ENCODE data around the gene RBM10. TPM values are rescaled to one million over a fixed set of nuclear protein-coding genes. Genes with fewer than 3 reads are reported as not detected.

RBM10 gene
- total RNA-seq, 1 experiment from 2014 or later: 55.8 TPM

DNA sequence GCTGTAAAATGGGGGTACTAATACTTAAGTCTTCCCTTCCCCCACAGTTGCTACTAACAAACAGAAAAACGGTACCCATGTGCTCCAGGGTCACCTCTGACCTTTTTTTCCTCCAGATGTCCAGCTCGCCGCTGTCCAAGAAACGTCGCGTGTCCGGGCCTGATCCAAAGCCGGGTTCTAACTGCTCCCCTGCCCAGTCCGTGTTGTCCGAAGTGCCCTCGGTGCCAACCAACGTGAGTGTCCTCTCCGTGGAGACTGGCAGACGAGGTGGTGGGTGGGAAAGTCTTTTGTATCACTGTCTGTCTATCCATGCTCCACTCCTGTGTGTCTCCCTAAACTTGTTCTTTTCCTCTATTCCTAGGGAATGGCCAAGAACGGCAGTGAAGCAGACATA, 53.7 kb downstream of the RBM10 start:
- H3K4me1 Mint-ChIP-seq: peaks cover 42 to 48% of the 10 kb centered on the region in 2 experiments

More for the DNA sequence above, 53.7 kb downstream of the RBM10 start:
- no peaks in the 10 kb centered on the region for H3K9me3 ChIP-seq (ENCODE audit: control insufficient read depth, low read depth, low read length)
- H2BK12ac ChIP-seq (ENCODE audit: insufficient read length, low read depth, low read length): no peak overlapping the region
- no peak overlapping the region for H3K9ac ChIP-seq (ENCODE audit: extremely low read depth, insufficient read length, low read length)
- no peak overlapping the region for H2BK5ac ChIP-seq (ENCODE audit: insufficient read length, low read length)
- peaks cover 89 to 94% (median 92%) of the 10 kb centered on the region in 3 experiments for H3K36me3 Mint-ChIP-seq (ENCODE audit: insufficient read depth in 1 of 3, low read depth in 3 of 3)
- no peak overlapping the region for H2BK15ac ChIP-seq (ENCODE audit: low read depth, low read length)
- H3K4ac ChIP-seq (ENCODE audit: low read depth, low read length): no peak overlapping the region; the same call in 1 of the 2 replicates
- H3K79me2 ChIP-seq (ENCODE audit: insufficient read depth, low read length): peaks cover 38% of the 10 kb centered on the region; the same call in 1 of the 2 replicates
- no peaks in the 10 kb centered on the region for H3K27me3 Mint-ChIP-seq (ENCODE audit: low read depth)
- H3K14ac ChIP-seq (ENCODE audit: insufficient read depth, low read length): no peak overlapping the region
- no peak overlapping the region for H3T11ph ChIP-seq (ENCODE audit: low read length)
- TF ChIP-seq, protein P1, sequence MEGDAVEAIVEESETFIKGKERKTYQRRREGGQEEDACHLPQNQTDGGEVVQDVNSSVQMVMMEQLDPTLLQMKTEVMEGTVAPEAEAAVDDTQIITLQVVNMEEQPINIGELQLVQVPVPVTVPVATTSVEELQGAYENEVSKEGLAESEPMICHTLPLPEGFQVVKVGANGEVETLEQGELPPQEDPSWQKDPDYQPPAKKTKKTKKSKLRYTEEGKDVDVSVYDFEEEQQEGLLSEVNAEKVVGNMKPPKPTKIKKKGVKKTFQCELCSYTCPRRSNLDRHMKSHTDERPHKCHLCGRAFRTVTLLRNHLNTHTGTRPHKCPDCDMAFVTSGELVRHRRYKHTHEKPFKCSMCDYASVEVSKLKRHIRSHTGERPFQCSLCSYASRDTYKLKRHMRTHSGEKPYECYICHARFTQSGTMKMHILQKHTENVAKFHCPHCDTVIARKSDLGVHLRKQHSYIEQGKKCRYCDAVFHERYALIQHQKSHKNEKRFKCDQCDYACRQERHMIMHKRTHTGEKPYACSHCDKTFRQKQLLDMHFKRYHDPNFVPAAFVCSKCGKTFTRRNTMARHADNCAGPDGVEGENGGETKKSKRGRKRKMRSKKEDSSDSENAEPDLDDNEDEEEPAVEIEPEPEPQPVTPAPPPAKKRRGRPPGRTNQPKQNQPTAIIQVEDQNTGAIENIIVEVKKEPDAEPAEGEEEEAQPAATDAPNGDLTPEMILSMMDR (conservative IDR thresholded peaks at IDR 0.05): no peak
- no peak overlapping the region for H4K5ac ChIP-seq (ENCODE audit: insufficient read length, low read depth, low read length)
- H3K79me1 ChIP-seq (ENCODE audit: insufficient read depth, low read depth, low read length, poor library complexity, severe bottlenecking): peaks cover 15% of the 10 kb centered on the region
- H3K9me3 Mint-ChIP-seq: peaks cover 0 to 2% of the 10 kb centered on the region in 2 experiments; a peak in 3 of 5 replicates
- no peak overlapping the region for H3K27ac ChIP-seq (ENCODE audit: insufficient read length, low read depth, low read length)
- H4K91ac ChIP-seq (ENCODE audit: insufficient read length, low read depth, low read length): peak overlapping the region; percentile 38
- H2AFZ ChIP-seq (ENCODE audit: low read length): no peak overlapping the region
- H3K27me3 ChIP-seq (ENCODE audit: insufficient read depth, low read length): no peaks in the 10 kb centered on the region
- DNase-seq: no peak
- H4K20me1 ChIP-seq (ENCODE audit: control insufficient read depth, insufficient read depth, insufficient read length): no peaks in the 10 kb centered on the region
- H3K56ac ChIP-seq (ENCODE audit: insufficient read length, low read depth, low read length): no peak overlapping the region
- H3K18ac ChIP-seq (ENCODE audit: insufficient read length, low read depth, low read length): no peak overlapping the region
- peaks cover 15% of the 10 kb centered on the region; the same call in 1 of the 2 replicates for H3K4me1 ChIP-seq (ENCODE audit: insufficient read depth, low read length)
- H2AK5ac ChIP-seq (ENCODE audit: insufficient read length, low read length): no peak overlapping the region
- WGBS (ENCODE audit: extremely low coverage, insufficient read length, low lambda C conversion rate): no CpG with 5 or more reads among the region's 15 CpGs
- H3K23me2 ChIP-seq (ENCODE audit: insufficient read length, low read depth, low read length, poor library complexity, severe bottlenecking): peaks cover 10% of the 10 kb centered on the region
- no peak overlapping the region for H2BK20ac ChIP-seq (ENCODE audit: low read depth, low read length, poor library complexity, severe bottlenecking)
- H3K4me3 Mint-ChIP-seq: peak overlapping the region in 1 of 2 experiments; percentile 97; a peak in 2 of 5 replicates
- H4K8ac ChIP-seq (replicated peaks; ENCODE audit: insufficient read length, low read depth, low read length): no peak overlapping the region
- H3K4me2 ChIP-seq (ENCODE audit: insufficient read depth, insufficient read length, low read length): no peak overlapping the region
- no peak overlapping the region for H3K23ac ChIP-seq (ENCODE audit: insufficient read length, low read depth, low read length)
- H2BK120ac ChIP-seq (ENCODE audit: low read depth, low read length, poor library complexity, severe bottlenecking): no peak overlapping the region
- peak overlapping the region; percentile 91 to 97 (median 94); a peak in 6 of 7 replicates for H3K27ac Mint-ChIP-seq
